SK-N-SH (cell line): ENCODE measurements around the gene TIA1.

Experiments
- EP300 ChIP-seq, 2 experiments: IDR thresholded peaks; 2 replicates each; pipeline versions ENCODE4 v1.4.0 to v1.6.1; 2012; ENCODE audit warnings: borderline replicate concordance in 1 of 2, low read depth in 1 of 2, low read length in 1 of 2
- POLR2AphosphoS5 ChIP-seq: IDR thresholded peaks from 2 replicates; pipeline ENCODE4 v1.6.1; 2012; ENCODE audit warnings: low read depth, low read length
- REST ChIP-seq: IDR thresholded peaks from 2 replicates; pipeline ENCODE4 v1.6.1; 2012; ENCODE audit warnings: mild to moderate bottlenecking, low read depth, low read length, moderate library complexity
- SIN3A ChIP-seq: IDR thresholded peaks from 2 replicates; pipeline ENCODE4 v1.6.1; 2012; ENCODE audit warnings: low read depth, mild to moderate bottlenecking, low read length, moderate library complexity, borderline replicate concordance
- TAF1 ChIP-seq: IDR thresholded peaks from 2 replicates; pipeline ENCODE4 v1.6.1; 2012; ENCODE audit warnings: low read depth, mild to moderate bottlenecking, low read length, moderate library complexity, borderline replicate concordance
- YY1 ChIP-seq: IDR thresholded peaks from 2 replicates; pipeline ENCODE4 v1.4.0; 2012; ENCODE audit warnings: low read depth, mild to moderate bottlenecking

DNA sequence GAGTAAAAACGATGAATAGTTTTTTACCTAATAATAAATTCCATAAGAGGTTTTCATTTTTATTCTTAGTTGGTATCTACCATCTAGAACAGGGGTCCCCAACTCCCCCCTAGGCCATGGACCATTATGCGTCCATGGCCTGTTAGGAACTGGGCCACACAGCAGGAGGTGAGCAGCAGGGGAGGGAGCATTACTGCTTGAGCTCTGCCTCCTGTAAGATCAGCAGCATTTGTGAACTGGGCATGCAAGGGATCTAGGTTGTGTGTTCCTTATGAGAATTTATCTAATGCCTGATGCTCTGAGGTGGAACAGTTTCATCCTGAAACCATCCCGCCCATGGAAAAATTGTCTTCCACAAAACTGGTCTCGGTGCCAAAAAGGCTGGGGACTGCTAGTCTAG lies 5.9 kb downstream of the TIA1 start:
- TF ChIP-seq EP300 (IDR thresholded peaks at IDR 0.05; ENCODE audit: borderline replicate concordance in 1 of 2, low read depth in 1 of 2, low read length in 1 of 2) = no peak
- no peak for TF ChIP-seq POLR2AphosphoS5
- TF ChIP-seq SIN3A = no peak
- no peak for TF ChIP-seq REST
- no peak for TF ChIP-seq YY1
- no peak for TF ChIP-seq TAF1
